Right cardiac atrium (tissue), 5 donors: ENCODE results near the gene ZNF26. TPM values are rescaled to one million over a fixed set of nuclear protein-coding genes. Genes with fewer than 3 reads are reported as not detected.

Experiments used
- ATAC-seq, 2 donors: fragments of 200-7000 bp; cut with Tn5 transposase; one replicate each; pipeline versions ENCODE4 v1.8.0 to v1.9.1; 2020; ENCODE audit warnings: moderate library complexity in 2 of 2, mild to moderate bottlenecking in 1 of 2
- DNase-seq, 3 donors: peaks; one replicate each; pipeline ENCODE4 v3.0.0-alpha.2; 2020
- H3K27ac ChIP-seq: one replicate; pipeline ENCODE4 v1.5.1; 2013; ENCODE audit warnings: mild to moderate bottlenecking, low read length, control low read depth, moderate library complexity
- H3K27me3 ChIP-seq: one replicate; pipeline ENCODE4 v1.6.1; 2013; ENCODE audit not compliant: control insufficient read depth, insufficient read depth
- H3K4me1 ChIP-seq: one replicate; pipeline ENCODE4 v1.6.1; 2013; ENCODE audit warnings: low read length; ENCODE audit not compliant: control insufficient read depth, insufficient read depth
- H3K4me3 ChIP-seq: one replicate; pipeline ENCODE4 v1.5.1; 2013; ENCODE audit warnings: low read length, control low read depth
- H3K9me3 ChIP-seq: one replicate; pipeline ENCODE4 v1.6.1; 2013; ENCODE audit warnings: low read length; ENCODE audit not compliant: control insufficient read depth
- WGBS: extraction: QIAGEN DNeasy Blood & Tissue Kit; methylation state at CpG from one replicate; pipeline ENCODE4 v1.1.7; 2013; 5-methylcytosine and 5-hydroxymethylcytosine counted together
- intact Hi-C, 4 donors: fragments of 100-400 bp; cut with DNase I; formaldehyde crosslinking; loops; one replicate each; pipeline versions ENCODE4 v1.11.0 to v1.14.0; 2022 to 2023
- polyA plus RNA-seq: library from polyadenylated mRNA; stranded (reverse); fragments of 200-250 nt; gene quantifications from one replicate; pipeline ENCODE4 v1.2.3, GENCODE V29; 2013
- total RNA-seq, 4 donors: library from RNA; stranded (reverse); fragmentation: NEBNext Ultra II Directional; extraction: Animal tissue kit (Norgen Biotek cat#: 25700); gene quantifications; one replicate each; pipeline ENCODE4 v1.2.1, GENCODE V29; 2021
- donor health status: healthy with polysubstance abuse.
- donor health status: DM: no; HTN: yes; CAD: no.
- donor health status: DM: no; HTN: no; CAD: no.
- donor health status: DM: no; HTN: yes; CAD: no; lungs with severe emphysema.
- donor health status: DM: yes; HTN: yes; CAD: no.

Gene ZNF26
- total and polyA plus RNA-seq, 5 donors, result 2.3 to 6.3 (median 5.5) TPM

DNA sequence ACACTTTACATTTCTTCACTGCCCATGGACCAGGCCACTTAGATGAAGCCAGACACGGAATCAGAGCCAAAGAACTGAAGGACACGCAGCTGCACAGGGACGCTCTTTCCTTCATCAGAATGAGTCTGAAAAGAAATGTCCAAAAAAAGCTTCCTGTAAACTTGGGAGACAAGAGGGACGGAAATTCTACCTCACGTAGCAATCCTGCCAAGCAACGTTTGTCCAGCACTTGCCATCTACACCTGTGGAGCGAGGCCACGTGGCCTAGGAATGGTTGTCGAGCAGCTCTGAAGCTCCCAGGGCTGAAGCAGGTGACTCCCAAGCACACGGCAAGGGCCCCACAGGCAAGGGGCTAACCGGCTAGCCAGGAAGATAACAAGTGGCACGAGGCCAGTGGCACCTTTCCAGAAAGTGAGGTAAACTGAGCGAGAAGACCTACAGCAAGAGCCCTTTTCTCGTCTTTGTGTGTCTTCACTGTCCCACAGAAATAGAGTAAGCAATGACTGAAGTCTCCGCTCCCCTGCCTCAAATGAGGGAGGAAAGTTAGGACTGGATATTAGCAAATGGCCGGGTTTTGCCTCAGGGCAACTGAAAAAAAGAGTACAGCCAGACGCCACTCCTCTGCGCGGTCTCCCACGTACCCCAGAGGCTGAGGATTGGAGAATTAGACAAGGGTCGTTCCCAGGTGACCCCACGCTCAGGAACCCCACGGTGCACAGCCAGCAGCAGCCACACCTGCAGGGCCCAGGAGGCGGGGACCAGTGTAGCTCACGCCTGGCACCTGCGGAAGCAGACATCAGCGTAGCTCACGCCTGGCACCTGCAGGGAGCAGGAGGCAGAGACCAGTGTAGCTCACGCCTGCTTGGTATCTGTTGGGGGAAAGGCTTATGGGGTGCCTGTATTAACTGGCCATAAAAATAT, 37.8 kb upstream of the ZNF26 start:
- DNase-seq (no peak), ATAC-seq (no peak)
- intact Hi-C loops, result no loop called here
- 94% methylated on average over 29 of the region's 29 CpGs for WGBS
- Histone ChIP-seq H3K27me3 (no peaks in the 10 kb centered on the region), H3K9me3 (peaks cover 17% of the 10 kb centered on the region), H3K27ac (no peak overlapping the region), H3K4me1 (no peaks in the 10 kb centered on the region), H3K4me3 (no peak overlapping the region)

GRCh38 chr12:132949936-132950837, 36.0 kb upstream of the ZNF26 start:
- Histone ChIP-seq H3K9me3 (peaks cover 15% of the 10 kb centered on the region), H3K4me3 (no peak overlapping the region), H3K4me1 (no peaks in the 10 kb centered on the region), H3K27ac (no peak overlapping the region), H3K27me3 (no peaks in the 10 kb centered on the region)
- ATAC-seq (no peak), DNase-seq (no peak)
- WGBS, result 97% methylated on average over 30 of the region's 30 CpGs
- intact Hi-C loops, result no loop called here

- no peaks in the 10 kb centered on the region for H3K4me1 ChIP-seq
- DNase-seq, result no peak
- peaks cover 15% of the 10 kb centered on the region for H3K9me3 ChIP-seq
- no peaks in the 10 kb centered on the region for H3K27me3 ChIP-seq
- no peak overlapping the region for H3K27ac ChIP-seq
- H3K4me3 ChIP-seq, result no peak overlapping the region
- intact Hi-C loops, result no loop called here
- ATAC-seq, result no peak
- WGBS, result 98% methylated on average over 27 of the region's 27 CpGs
These were observed 35.2 kb upstream of the ZNF26 start for GRCh38 chr12:132950844-132951535.

DNA sequence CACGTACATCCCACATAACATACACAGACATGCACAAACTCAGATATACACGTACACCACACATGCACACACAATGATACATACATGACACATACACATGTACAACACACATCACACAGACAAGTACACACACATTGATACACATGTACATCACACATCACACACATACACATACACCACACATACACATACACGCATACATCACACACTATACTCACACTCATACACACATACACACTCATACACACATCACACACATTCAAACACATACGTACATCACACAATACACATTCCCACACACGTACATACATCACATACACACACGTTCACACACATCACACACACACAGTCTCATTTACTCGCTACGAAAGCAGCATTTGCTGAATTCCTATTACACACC, 34.5 kb upstream of the ZNF26 start:
- H3K4me3 ChIP-seq, result no peak overlapping the region
- ATAC-seq, result no peak
- H3K4me1 ChIP-seq, result no peaks in the 10 kb centered on the region
- 98% methylated on average over 8 of the region's 8 CpGs for WGBS
- no peaks in the 10 kb centered on the region for H3K27me3 ChIP-seq
- H3K9me3 ChIP-seq, result peaks cover 10% of the 10 kb centered on the region
- H3K27ac ChIP-seq, result no peak overlapping the region
- intact Hi-C loops, result no loop called here
- DNase-seq, result no peak

GRCh38 chr12:132952371-132953162, 33.6 kb upstream of the ZNF26 start:
- intact Hi-C loops, result no loop called here

GRCh38 chr12:132953163-132953425, 33.1 kb upstream of the ZNF26 start:
- DNase-seq (no peak), ATAC-seq (no peak)
- no peak overlapping the region for H3K27ac ChIP-seq
- H3K9me3 ChIP-seq, result peaks cover 8% of the 10 kb centered on the region
- no peak overlapping the region for H3K4me3 ChIP-seq
- intact Hi-C loops, result no loop called here
- WGBS, result 97% methylated on average over 2 of the region's 2 CpGs
- no peaks in the 10 kb centered on the region for H3K27me3 ChIP-seq
- H3K4me1 ChIP-seq, result no peaks in the 10 kb centered on the region

More at GRCh38 chr12:132952371-132953162, 33.6 kb upstream of the ZNF26 start:
- 96% methylated on average over 18 of the region's 18 CpGs for WGBS
- Histone ChIP-seq H3K4me3 (no peak overlapping the region), H3K9me3 (peaks cover 10% of the 10 kb centered on the region), H3K27ac (no peak overlapping the region), H3K4me1 (no peaks in the 10 kb centered on the region), H3K27me3 (no peaks in the 10 kb centered on the region)
- DNase-seq (no peak), ATAC-seq (no peak)

- intact Hi-C loops, result no loop called here
- H3K27ac ChIP-seq, result no peak overlapping the region
- H3K4me3 ChIP-seq, result no peak overlapping the region
- no peak for DNase-seq
- no peaks in the 10 kb centered on the region for H3K27me3 ChIP-seq
- peaks cover 6% of the 10 kb centered on the region for H3K9me3 ChIP-seq
- WGBS, result 98% methylated on average over 7 of the region's 7 CpGs
- ATAC-seq, result no peak
- H3K4me1 ChIP-seq, result no peaks in the 10 kb centered on the region
These were observed 32.4 kb upstream of the ZNF26 start for GRCh38 chr12:132953771-132954170.

GRCh38 chr12:132954471-132955048, 31.6 kb upstream of the ZNF26 start:
- H3K27ac ChIP-seq, result peak overlapping the region; percentile 95
- DNase-seq (no peak), ATAC-seq (no peak)
- intact Hi-C loops, result no loop called here
- 89% methylated on average over 14 of the region's 14 CpGs for WGBS
- no peaks in the 10 kb centered on the region for H3K4me1 ChIP-seq
- H3K27me3 ChIP-seq, result no peaks in the 10 kb centered on the region
- peak overlapping the region; percentile 98 for H3K4me3 ChIP-seq
- peaks cover 4% of the 10 kb centered on the region for H3K9me3 ChIP-seq

DNA sequence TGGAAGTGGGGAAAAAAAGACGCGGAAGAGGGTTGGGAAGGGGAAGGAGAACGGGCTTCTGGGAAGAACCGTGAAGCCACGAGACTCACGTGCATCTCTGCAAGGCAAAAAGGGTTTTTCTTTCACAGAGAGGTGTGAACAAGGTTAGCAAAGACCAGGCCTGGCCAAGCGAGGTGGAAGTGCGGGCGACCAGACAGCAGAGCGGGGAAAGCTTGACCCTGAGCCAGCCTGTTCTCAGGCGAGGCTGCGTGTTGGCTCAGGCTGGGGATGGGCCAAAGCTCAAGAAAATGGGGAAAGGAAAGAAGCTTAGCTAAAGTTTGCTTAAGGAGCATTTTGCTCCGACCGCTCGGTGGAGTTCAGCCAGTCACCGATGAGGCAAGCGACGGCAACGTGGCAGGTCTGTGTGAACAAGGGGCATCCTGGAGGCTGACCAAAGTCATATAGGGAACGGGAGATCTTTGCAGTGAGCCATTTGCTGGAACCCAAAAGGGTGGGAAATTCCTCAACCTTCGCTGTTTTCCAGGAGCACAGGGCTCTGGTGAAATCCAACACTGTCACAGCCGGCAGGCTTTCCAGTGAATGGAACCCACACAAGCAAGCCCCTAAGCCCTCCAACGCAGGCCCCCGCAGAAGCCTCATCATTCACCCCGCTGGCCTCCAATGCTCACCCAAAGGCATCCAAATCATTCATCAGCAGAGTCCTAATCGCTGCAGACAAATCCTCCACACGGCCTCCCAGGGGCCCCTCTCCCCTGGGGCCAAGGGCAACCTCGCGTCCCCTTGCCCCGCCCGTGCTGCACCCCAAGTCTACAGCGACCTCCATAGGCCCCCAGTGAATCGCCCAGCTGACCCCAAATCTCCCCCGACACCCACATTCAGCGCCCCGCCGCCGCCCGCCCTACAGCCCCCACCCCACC, 30.8 kb upstream of the ZNF26 start:
- Histone ChIP-seq H3K9me3 (peaks cover under 1% of the 10 kb centered on the region), H3K4me1 (no peaks in the 10 kb centered on the region), H3K4me3 (peak overlapping the region; percentile 98), H3K27ac (peak overlapping the region; percentile 95), H3K27me3 (no peaks in the 10 kb centered on the region)
- intact Hi-C loops, result no loop called here
- DNase-seq (peak; percentile 54 to 78 (median 70)), ATAC-seq (peak; percentile 16 to 32)
- WGBS, result 10% methylated on average over 39 of the region's 39 CpGs
